BLaER1 treated with 17β-estradiol and CSF1 and Interleukin-3, amounts not matched to agents 10 nM and 100 nM (cell line): Measurements from ENCODE around the gene PDE1A.
"Not testable (repeated sequence)": the region's sequence is repeated elsewhere in the genome, so short reads cannot be mapped to it uniquely, and the experiment has no call there.

Experiments used
- H3K27ac ChIP-seq, 11 experiments: shearing (Covaris generic); formaldehyde crosslinking; 2 replicates each; pipeline ENCODE4 v1.8.1; 2022
- H3K27me3 ChIP-seq, 11 experiments: shearing (Covaris generic); formaldehyde crosslinking; 2 replicates each; pipeline ENCODE4 v1.8.1; 2022
- H3K36me3 ChIP-seq, 11 experiments: shearing (Covaris generic); formaldehyde crosslinking; 2 replicates each; pipeline ENCODE4 v1.8.1; 2022
- H3K4me1 ChIP-seq, 10 experiments: shearing (Covaris generic); formaldehyde crosslinking; 2 replicates each; pipeline ENCODE4 v1.8.1; 2022
- H3K4me2 ChIP-seq, 11 experiments: shearing (Covaris generic); formaldehyde crosslinking; 2 replicates each; pipeline ENCODE4 v1.8.1; 2022
- H3K4me3 ChIP-seq, 10 experiments: shearing (Covaris generic); formaldehyde crosslinking; 2 replicates each; pipeline ENCODE4 v1.8.1; 2022
- H3K9ac ChIP-seq, 11 experiments: shearing (Covaris generic); formaldehyde crosslinking; 2 replicates each; pipeline ENCODE4 v1.8.1; 2022
- H3K9me3 ChIP-seq, 11 experiments: shearing (Covaris generic); formaldehyde crosslinking; replicated peaks in 1 of 11; 2 replicates each; pipeline ENCODE4 v1.8.1; 2022
- H4K20me1 ChIP-seq, 11 experiments: shearing (Covaris generic); formaldehyde crosslinking; 2 replicates each; pipeline ENCODE4 v1.8.1; 2022
- Cebpa-rat ChIP-seq, 11 experiments: shearing (Covaris generic); IDR thresholded peaks; 2 replicates each; pipeline ENCODE4 v1.8.1; 2022

PDE1A gene

GRCh38 chr2:182416191-182416590 is 10.6 kb downstream of the PDE1A start:
- no peaks in the 10 kb centered on the region for H3K9me3 ChIP-seq

GRCh38 chr2:182415771-182416170 is 11.1 kb downstream of the PDE1A start:
- no peak overlapping the region for H3K9ac ChIP-seq

More at GRCh38 chr2:182416191-182416590, 10.6 kb downstream of the PDE1A start:
- no peak overlapping the region for H3K4me3 ChIP-seq
- no peaks in the 10 kb centered on the region for H3K4me1 ChIP-seq
- no peaks in the 10 kb centered on the region for H4K20me1 ChIP-seq
- H3K27me3 ChIP-seq = no peaks in the 10 kb centered on the region
- no peak overlapping the region for H3K27ac ChIP-seq
- no peak overlapping the region for H3K4me2 ChIP-seq
- H3K9ac ChIP-seq = no peak overlapping the region
- no peaks in the 10 kb centered on the region for H3K36me3 ChIP-seq
- TF ChIP-seq Cebpa-rat (IDR thresholded peaks at IDR 0.05) = no peak

GRCh38 chr2:182412858-182413257 is 14.0 kb downstream of the PDE1A start:
- no peaks in the 10 kb centered on the region for H3K9me3 ChIP-seq
- no peak for TF ChIP-seq Cebpa-rat (IDR thresholded peaks at IDR 0.05)
- H3K4me2 ChIP-seq = no peak overlapping the region
- H3K36me3 ChIP-seq = no peaks in the 10 kb centered on the region
- no peaks in the 10 kb centered on the region for H4K20me1 ChIP-seq
- H3K27ac ChIP-seq = no peak overlapping the region
- H3K9ac ChIP-seq = no peak overlapping the region
- H3K4me3 ChIP-seq = no peak overlapping the region
- no peaks in the 10 kb centered on the region for H3K4me1 ChIP-seq
- no peaks in the 10 kb centered on the region for H3K27me3 ChIP-seq

More at GRCh38 chr2:182415771-182416170, 11.1 kb downstream of the PDE1A start:
- no peak overlapping the region for H3K4me3 ChIP-seq
- no peaks in the 10 kb centered on the region for H3K9me3 ChIP-seq
- no peaks in the 10 kb centered on the region for H3K36me3 ChIP-seq
- no peak for TF ChIP-seq Cebpa-rat (IDR thresholded peaks at IDR 0.05)
- no peak overlapping the region for H3K27ac ChIP-seq
- no peaks in the 10 kb centered on the region for H3K27me3 ChIP-seq
- no peaks in the 10 kb centered on the region for H4K20me1 ChIP-seq
- no peak overlapping the region for H3K4me2 ChIP-seq
- H3K4me1 ChIP-seq = no peaks in the 10 kb centered on the region

GRCh38 chr2:182410120-182410519 is 16.7 kb downstream of the PDE1A start:
- Histone ChIP-seq H3K9me3 (no peaks in the 10 kb centered on the region), H3K27ac (no peak overlapping the region), H3K4me2 (no peak overlapping the region), H3K36me3 (no peaks in the 10 kb centered on the region), H3K4me3 (no peak overlapping the region), H4K20me1 (no peaks in the 10 kb centered on the region), H3K9ac (no peak overlapping the region), H3K27me3 (no peaks in the 10 kb centered on the region), H3K4me1 (no peaks in the 10 kb centered on the region)
- TF ChIP-seq Cebpa-rat (IDR thresholded peaks at IDR 0.05) = no peak

GRCh38 chr2:182406221-182406620 is 20.6 kb downstream of the PDE1A start:
- no peaks in the 10 kb centered on the region for H3K4me1 ChIP-seq
- H3K36me3 ChIP-seq = no peaks in the 10 kb centered on the region
- H3K27ac ChIP-seq = no peak overlapping the region
- H3K27me3 ChIP-seq = no peaks in the 10 kb centered on the region
- H3K9me3 ChIP-seq = no peaks in the 10 kb centered on the region
- no peak for TF ChIP-seq Cebpa-rat (IDR thresholded peaks at IDR 0.05)
- H4K20me1 ChIP-seq = no peaks in the 10 kb centered on the region
- H3K4me2 ChIP-seq = no peak overlapping the region
- H3K9ac ChIP-seq = no peak overlapping the region
- H3K4me3 ChIP-seq = no peak overlapping the region

- H3K36me3 ChIP-seq = no peaks in the 10 kb centered on the region
- H3K9me3 ChIP-seq = no peaks in the 10 kb centered on the region
- H4K20me1 ChIP-seq = no peaks in the 10 kb centered on the region
- no peak for TF ChIP-seq Cebpa-rat (IDR thresholded peaks at IDR 0.05)
- H3K27ac ChIP-seq = no peak overlapping the region
- no peak overlapping the region for H3K4me3 ChIP-seq
- no peak overlapping the region for H3K4me2 ChIP-seq
- no peak overlapping the region for H3K9ac ChIP-seq
- H3K4me1 ChIP-seq = no peaks in the 10 kb centered on the region
- no peaks in the 10 kb centered on the region for H3K27me3 ChIP-seq
Measured at GRCh38 chr2:182404975-182405561, 21.8 kb downstream of the PDE1A start.

GRCh38 chr2:182404092-182404491 is 22.7 kb downstream of the PDE1A start:
- Histone ChIP-seq H3K9ac (no peak overlapping the region), H3K4me2 (no peak overlapping the region), H3K27me3 (no peaks in the 10 kb centered on the region), H3K27ac (no peak overlapping the region), H3K36me3 (no peaks in the 10 kb centered on the region), H3K4me1 (no peaks in the 10 kb centered on the region), H3K9me3 (no peaks in the 10 kb centered on the region), H4K20me1 (no peaks in the 10 kb centered on the region), H3K4me3 (no peak overlapping the region)
- TF ChIP-seq Cebpa-rat (IDR thresholded peaks at IDR 0.05) = no peak

GRCh38 chr2:182393270-182393760 is 33.5 kb downstream of the PDE1A start:
- TF ChIP-seq Cebpa-rat (IDR thresholded peaks at IDR 0.05) = no peak
- H4K20me1 ChIP-seq = no peaks in the 10 kb centered on the region
- no peak overlapping the region for H3K9ac ChIP-seq
- no peak overlapping the region for H3K27ac ChIP-seq
- no peaks in the 10 kb centered on the region for H3K27me3 ChIP-seq
- H3K4me1 ChIP-seq = no peaks in the 10 kb centered on the region
- no peak overlapping the region for H3K4me2 ChIP-seq
- no peaks in the 10 kb centered on the region for H3K9me3 ChIP-seq
- no peak overlapping the region for H3K4me3 ChIP-seq
- no peaks in the 10 kb centered on the region for H3K36me3 ChIP-seq

GRCh38 chr2:182391443-182391842 is 35.4 kb downstream of the PDE1A start:
- no peaks in the 10 kb centered on the region for H3K27me3 ChIP-seq
- no peaks in the 10 kb centered on the region for H4K20me1 ChIP-seq
- H3K9me3 ChIP-seq = peaks cover 0 to 10% (median 6%) of the 10 kb centered on the region in 11 experiments; a peak in 18 of 22 replicates
- no peak for TF ChIP-seq Cebpa-rat (IDR thresholded peaks at IDR 0.05)
- H3K4me1 ChIP-seq = no peaks in the 10 kb centered on the region
- no peak overlapping the region for H3K9ac ChIP-seq
- H3K27ac ChIP-seq = no peak overlapping the region
- no peak overlapping the region for H3K4me3 ChIP-seq
- H3K36me3 ChIP-seq = no peaks in the 10 kb centered on the region
- no peak overlapping the region for H3K4me2 ChIP-seq

- H3K9me3 ChIP-seq = peaks cover 18 to 35% (median 25%) of the 10 kb centered on the region in 11 experiments; a peak in 21 of 22 replicates
- H3K4me2 ChIP-seq, H3K27ac ChIP-seq, H3K4me3 ChIP-seq, H4K20me1 ChIP-seq, H3K4me1 ChIP-seq, H3K36me3 ChIP-seq, H3K9ac ChIP-seq, H3K27me3 ChIP-seq: not testable (repeated sequence)
Measured at GRCh38 chr2:182386267-182386880, 40.5 kb downstream of the PDE1A start.
